ENCODE measurements around the gene ABLIM3.

DNA sequence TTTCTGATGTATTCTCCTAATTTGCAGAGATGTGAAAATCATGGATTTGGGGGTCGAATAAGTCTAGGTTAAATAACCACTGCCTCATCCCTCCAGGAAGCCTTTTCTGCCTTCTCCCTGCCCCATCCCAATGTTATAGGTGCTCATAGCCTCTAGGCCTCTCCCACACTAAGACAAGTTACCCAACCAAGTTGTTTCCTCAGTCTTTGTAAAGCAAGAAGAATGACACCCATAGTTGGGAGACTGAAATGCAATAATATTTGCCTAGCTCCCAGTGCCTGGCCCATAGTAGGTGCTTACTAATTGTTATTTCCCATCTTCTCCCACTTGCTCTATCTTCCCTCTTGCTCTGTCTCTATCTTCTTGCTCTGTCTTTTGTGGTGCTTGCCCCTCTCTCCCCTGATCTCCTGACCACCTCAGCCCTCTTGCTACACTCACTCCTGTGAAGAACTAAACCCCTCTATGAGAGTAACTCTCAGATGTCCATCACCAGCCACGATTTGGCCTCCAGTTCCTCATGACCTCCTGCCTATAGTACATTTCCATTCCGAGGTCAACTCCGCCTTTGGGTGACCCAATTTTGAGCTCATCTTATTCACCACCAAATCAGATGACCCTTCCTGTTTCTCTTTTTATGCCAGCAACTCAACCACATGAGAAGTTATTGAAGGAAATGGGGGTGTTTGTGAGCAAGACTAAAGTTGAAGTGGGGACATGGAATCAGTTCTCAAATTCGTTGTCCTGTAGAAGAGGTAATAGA is 137.3 kb downstream of the ABLIM3 start:
- TF ChIP-seq, protein P1, sequence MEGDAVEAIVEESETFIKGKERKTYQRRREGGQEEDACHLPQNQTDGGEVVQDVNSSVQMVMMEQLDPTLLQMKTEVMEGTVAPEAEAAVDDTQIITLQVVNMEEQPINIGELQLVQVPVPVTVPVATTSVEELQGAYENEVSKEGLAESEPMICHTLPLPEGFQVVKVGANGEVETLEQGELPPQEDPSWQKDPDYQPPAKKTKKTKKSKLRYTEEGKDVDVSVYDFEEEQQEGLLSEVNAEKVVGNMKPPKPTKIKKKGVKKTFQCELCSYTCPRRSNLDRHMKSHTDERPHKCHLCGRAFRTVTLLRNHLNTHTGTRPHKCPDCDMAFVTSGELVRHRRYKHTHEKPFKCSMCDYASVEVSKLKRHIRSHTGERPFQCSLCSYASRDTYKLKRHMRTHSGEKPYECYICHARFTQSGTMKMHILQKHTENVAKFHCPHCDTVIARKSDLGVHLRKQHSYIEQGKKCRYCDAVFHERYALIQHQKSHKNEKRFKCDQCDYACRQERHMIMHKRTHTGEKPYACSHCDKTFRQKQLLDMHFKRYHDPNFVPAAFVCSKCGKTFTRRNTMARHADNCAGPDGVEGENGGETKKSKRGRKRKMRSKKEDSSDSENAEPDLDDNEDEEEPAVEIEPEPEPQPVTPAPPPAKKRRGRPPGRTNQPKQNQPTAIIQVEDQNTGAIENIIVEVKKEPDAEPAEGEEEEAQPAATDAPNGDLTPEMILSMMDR (conservative IDR thresholded peaks at IDR 0.05; ENCODE audit: low read length), result no peak
- TF ChIP-seq EZH2phosphoT487 (IDR thresholded peaks at IDR 0.05; ENCODE audit: borderline replicate concordance), result no peak
